WTC11 (cell line): ENCODE data around the gene PPP1R3E. TPM values are rescaled to one million over a fixed set of nuclear protein-coding genes. Genes with fewer than 3 reads are reported as not detected.

Source experiments
- ATAC-seq: fragments of 200-7000 bp; cut with Tn5 transposase; 2 replicates; pipeline ENCODE4 v1.10.0; 2021; ENCODE audit warnings: mild to moderate bottlenecking, moderate library complexity
- Bru-seq: library from RNA; stranded (reverse); fragments of 400-500 nt; gene quantifications from one replicate; lab custom pipeline; 2021; lab: Mats Ljungman, UMichigan
- CTCF ChIA-PET: fragments of 300-600 bp; sonication (Branson Sonifier 250); formaldehyde crosslinking; loops from one replicate; lab custom pipeline; 2021; ENCODE audit warnings: antibody characterized with exemption; lab: Charles Lee
- POLR2A ChIA-PET: fragments of 350-600 bp; sonication (Branson Sonifier 250); formaldehyde crosslinking; loops from one replicate; lab custom pipeline; 2021; ENCODE audit warnings: antibody characterized with exemption; lab: Charles Lee
- DNase-seq: peaks from one replicate; pipeline ENCODE4 v3.0.0; 2021; ENCODE audit warnings: low spot score
- H3K27ac Mint-ChIP-seq: 2 replicates; pipeline ENCODE4 v1.8.0; 2021; ENCODE audit warnings: mixed read lengths
- H3K27me3 Mint-ChIP-seq: 2 replicates; pipeline ENCODE4 v1.8.0; 2021; ENCODE audit warnings: low read depth, mild to moderate bottlenecking, moderate library complexity, mixed read lengths
- H3K36me3 Mint-ChIP-seq: 2 replicates; pipeline ENCODE4 v1.8.0; 2021; ENCODE audit warnings: mixed read lengths
- H3K4me1 Mint-ChIP-seq: 2 replicates; pipeline ENCODE4 v1.8.0; 2022; ENCODE audit warnings: mixed read lengths
- H3K4me3 Mint-ChIP-seq: 2 replicates; pipeline ENCODE4 v1.8.0; 2021; ENCODE audit warnings: mild to moderate bottlenecking, moderate library complexity, mixed read lengths
- H3K9me3 Mint-ChIP-seq: 2 replicates; pipeline ENCODE4 v1.8.0; 2021; ENCODE audit warnings: mixed read lengths
- AFF4 ChIP-seq: sonication (generic); formaldehyde crosslinking; IDR thresholded peaks from 2 replicates; pipeline ENCODE4 v1.8.1; 2023; ENCODE audit warnings: mild to moderate bottlenecking, missing genetic modification reagents, borderline replicate concordance
- AR ChIP-seq: fragments of 250-450 bp; sonication (Bioruptor Pico); IDR thresholded peaks from 2 replicates; pipeline ENCODE4 v1.9.0; 2021; ENCODE audit warnings: mild to moderate bottlenecking
- E2F5 ChIP-seq: sonication (generic); formaldehyde crosslinking; IDR thresholded peaks from 2 replicates; pipeline ENCODE4 v1.8.1; 2022; ENCODE audit warnings: mild to moderate bottlenecking, moderate library complexity, missing genetic modification reagents
- ESRRA ChIP-seq: sonication (generic); formaldehyde crosslinking; IDR thresholded peaks from 2 replicates; pipeline ENCODE4 v1.8.1; 2022; ENCODE audit warnings: mild to moderate bottlenecking, missing genetic modification reagents, borderline replicate concordance
- GABPB1 ChIP-seq: sonication (generic); formaldehyde crosslinking; IDR thresholded peaks from 2 replicates; pipeline ENCODE4 v1.8.1; 2023; ENCODE audit warnings: mild to moderate bottlenecking, missing genetic modification reagents
- IRF2 ChIP-seq: sonication (generic); formaldehyde crosslinking; IDR thresholded peaks from 2 replicates; pipeline ENCODE4 v1.8.0; 2022; ENCODE audit warnings: low read depth, missing genetic modification reagents, borderline replicate concordance
- KAT7 ChIP-seq: sonication (generic); formaldehyde crosslinking; IDR thresholded peaks from 2 replicates; pipeline ENCODE4 v1.8.1; 2023; ENCODE audit warnings: missing genetic modification reagents, mild to moderate bottlenecking, borderline replicate concordance
- MLX ChIP-seq: sonication (generic); formaldehyde crosslinking; IDR thresholded peaks from 2 replicates; pipeline ENCODE4 v1.8.1; 2023; ENCODE audit warnings: mild to moderate bottlenecking, missing genetic modification reagents, moderate library complexity
- MYBL2 ChIP-seq: sonication (generic); formaldehyde crosslinking; IDR thresholded peaks from 2 replicates; pipeline ENCODE4 v1.8.1; 2023; ENCODE audit warnings: mild to moderate bottlenecking, moderate library complexity, missing genetic modification reagents
- NFATC4 ChIP-seq: fragments of 250-450 bp; sonication (Bioruptor Pico); IDR thresholded peaks from 2 replicates; pipeline ENCODE4 v1.9.0; 2021; ENCODE audit warnings: mild to moderate bottlenecking
- NFE2L1 ChIP-seq: sonication (generic); formaldehyde crosslinking; IDR thresholded peaks from 2 replicates; pipeline ENCODE4 v1.8.1; 2023; ENCODE audit warnings: missing genetic modification reagents
- RELA ChIP-seq: sonication (generic); formaldehyde crosslinking; IDR thresholded peaks from 2 replicates; pipeline ENCODE4 v1.8.1; 2022; ENCODE audit warnings: missing genetic modification reagents, mild to moderate bottlenecking, borderline replicate concordance
- SOX15 ChIP-seq: fragments of 250-450 bp; sonication (Bioruptor Pico); IDR thresholded peaks from 2 replicates; pipeline ENCODE4 v1.9.0; 2021; ENCODE audit warnings: mild to moderate bottlenecking
- TP53 ChIP-seq: sonication (generic); formaldehyde crosslinking; IDR thresholded peaks from 2 replicates; pipeline ENCODE4 v1.8.1; 2023; ENCODE audit warnings: mild to moderate bottlenecking, missing genetic modification reagents
- USF2 ChIP-seq: sonication (generic); formaldehyde crosslinking; IDR thresholded peaks from 2 replicates; pipeline ENCODE4 v1.8.1; 2023; ENCODE audit warnings: mild to moderate bottlenecking, missing genetic modification reagents, moderate library complexity
- ZNF121 ChIP-seq: sonication (generic); formaldehyde crosslinking; IDR thresholded peaks from 2 replicates; pipeline ENCODE4 v1.8.0; 2023; ENCODE audit warnings: missing genetic modification reagents
- ZNF232 ChIP-seq: sonication (generic); formaldehyde crosslinking; IDR thresholded peaks from 2 replicates; pipeline ENCODE4 v1.8.0; 2022; ENCODE audit warnings: mild to moderate bottlenecking, missing genetic modification reagents
- ZNF396 ChIP-seq: fragments of 250-450 bp; sonication (Bioruptor Pico); IDR thresholded peaks from 2 replicates; pipeline ENCODE4 v1.8.0; 2021; ENCODE audit warnings: mild to moderate bottlenecking, moderate library complexity, borderline replicate concordance
- ZNF425 ChIP-seq: fragments of 250-450 bp; sonication (Bioruptor Pico); conservative IDR thresholded peaks from 2 replicates; pipeline ENCODE4 v1.9.0; 2021; ENCODE audit warnings: mild to moderate bottlenecking
- ZSCAN18 ChIP-seq: fragments of 250-450 bp; sonication (Bioruptor Pico); IDR thresholded peaks from 2 replicates; pipeline ENCODE4 v2.1.2; 2022; ENCODE audit warnings: mild to moderate bottlenecking, moderate library complexity
- long read RNA-seq, 3 experiments: library from RNA in 1 of 3; library from capped mRNA in 1 of 3; library from polyadenylated mRNA in 1 of 3; unstranded in 2 of 3; stranded (forward) in 1 of 3; transcript quantifications; one replicate each; pipeline ENCODE4 v2.0.0, GENCODE V29; 2021
- total RNA-seq: library from RNA; stranded (reverse); gene quantifications from 3 replicates; pipeline ENCODE4 v1.2.3, GENCODE V29; 2021

Gene PPP1R3E
- 4.1 to 7.4 TPM (median 5.9 TPM) in 3 replicates for total RNA-seq
- percentile 68 among the genes with signal in this experiment for Bru-seq, nascent RNA
- long read RNA-seq, experiment 1, partial matches to known transcripts = 0 of 1 reads
- long read RNA-seq, experiment 1, other reads (novel, unspliced or antisense) = 1 of 1 reads
- long read RNA-seq, experiment 2, partial matches to known transcripts = 0 of 4 reads
- long read RNA-seq, experiment 2, other reads (novel, unspliced or antisense) = 3 of 4 reads
- long read RNA-seq, experiment 3, partial matches to known transcripts = 0 of 1 reads
- long read RNA-seq, experiment 3, other reads (novel, unspliced or antisense) = 1 of 1 reads

- H3K4me1 Mint-ChIP-seq = peaks cover 15% of the 10 kb centered on the region
- peak within 1 kb of the TSS; percentile 96 for H3K4me3 Mint-ChIP-seq
- DNase-seq (peak; percentile 65), ATAC-seq (peak; percentile 3)
- ChIA-PET CTCF (interaction anchor here (0.6 to 3.7 kb wide), 14 partner anchors 8 to 256 kb away, joined by 3 to 27 read pairs (median 6); partner anchors contain the start of genes CEBPE, HOMEZ, PABPN1 and RNF212B), POLR2A (interaction anchor here (0.7 to 2.7 kb wide), 4 partner anchors 19 to 182 kb away, joined by 3 to 18 read pairs (median 5); partner anchors contain the start of gene PABPN1)
- H3K27ac Mint-ChIP-seq = peak within 1 kb of the TSS; percentile 95
- peaks cover 51% of the 10 kb centered on the region for H3K27me3 Mint-ChIP-seq
- H3K36me3 Mint-ChIP-seq = peaks cover 5% of the 10 kb centered on the region
- TF ChIP-seq ZNF232 (CRISPR knock-in tag) (no peak), AFF4 (CRISPR knock-in tag) (no peak), E2F5 (CRISPR knock-in tag) (peak; percentile 12; the same call in 1 of the 2 replicates), NFE2L1 (CRISPR knock-in tag) (peak; percentile 73; the same call in 1 of the 2 replicates), SOX15 (CRISPR knock-in tag) (no peak), RELA (0 out of 2 replicates have a peak, but pooled peaks have one; percentile 84), ESRRA (CRISPR knock-in tag) (no peak), ZNF121 (CRISPR knock-in tag) (peak; percentile 10; the same call in 1 of the 2 replicates), ZNF396 (CRISPR knock-in tag) (no peak), MLX (no peak), IRF2 (CRISPR knock-in tag) (no peak), GABPB1 (CRISPR knock-in tag) (peak; percentile 27; the same call in 1 of the 2 replicates), MYBL2 (CRISPR knock-in tag) (0 out of 2 replicates have a peak, but pooled peaks have one; percentile 24), KAT7 (CRISPR knock-in tag) (peak; percentile 35; the same call in 1 of the 2 replicates), AR (no peak), USF2 (CRISPR knock-in tag) (no peak), NFATC4 (CRISPR knock-in tag) (no peak), ZSCAN18 (CRISPR knock-in tag) (no peak), TP53 (CRISPR knock-in tag) (no peak), ZNF425 (no peak)
- H3K9me3 Mint-ChIP-seq = no peaks in the 10 kb centered on the region
Observed at GRCh38 chr14:23302290-23303225, at the start of gene PPP1R3E. TSS of gene PPP1R3E (minus strand) at chr14:23302859. CDS start at chr14:23302576, 283 bp downstream.
